ENCODE results near the gene LRRIQ1. TPM values are rescaled to one million over a fixed set of nuclear protein-coding genes. Genes with fewer than 3 reads are reported as not detected.

The LRRIQ1 gene
- polyA plus RNA-seq, 1 donor from 2014 or later, result 11.8 TPM

GRCh38 chr12:85275374-85275773 is 239.2 kb downstream of the LRRIQ1 start:
- no peak overlapping the region for H3K27ac ChIP-seq (ENCODE audit: low read length)
- H3K9me3 ChIP-seq (ENCODE audit: low read length), result peaks cover 16% of the 10 kb centered on the region
- H3K79me2 ChIP-seq (replicated peaks; ENCODE audit: insufficient read depth, low read length), result no peaks in the 10 kb centered on the region
- H3F3A ChIP-seq (ENCODE audit: insufficient read depth, low read length, poor library complexity, severe bottlenecking), result no peaks in the 10 kb centered on the region
- H3K4me2 ChIP-seq (ENCODE audit: low read length), result no peak overlapping the region
- TF ChIP-seq TAF1 (IDR thresholded peaks at IDR 0.05; ENCODE audit: low read depth), result no peak
- TF ChIP-seq POLR2AphosphoS5 (IDR thresholded peaks at IDR 0.05), result no peak
- no peak for TF ChIP-seq EP300 (conservative IDR thresholded peaks at IDR 0.05; ENCODE audit: poor library complexity, severe bottlenecking)
- TF ChIP-seq SMC3 (conservative IDR thresholded peaks at IDR 0.05; ENCODE audit: poor library complexity), result no peak
- no peak for TF ChIP-seq MXI1 (conservative IDR thresholded peaks at IDR 0.05; ENCODE audit: poor library complexity, severe bottlenecking)
- TF ChIP-seq, protein P1, sequence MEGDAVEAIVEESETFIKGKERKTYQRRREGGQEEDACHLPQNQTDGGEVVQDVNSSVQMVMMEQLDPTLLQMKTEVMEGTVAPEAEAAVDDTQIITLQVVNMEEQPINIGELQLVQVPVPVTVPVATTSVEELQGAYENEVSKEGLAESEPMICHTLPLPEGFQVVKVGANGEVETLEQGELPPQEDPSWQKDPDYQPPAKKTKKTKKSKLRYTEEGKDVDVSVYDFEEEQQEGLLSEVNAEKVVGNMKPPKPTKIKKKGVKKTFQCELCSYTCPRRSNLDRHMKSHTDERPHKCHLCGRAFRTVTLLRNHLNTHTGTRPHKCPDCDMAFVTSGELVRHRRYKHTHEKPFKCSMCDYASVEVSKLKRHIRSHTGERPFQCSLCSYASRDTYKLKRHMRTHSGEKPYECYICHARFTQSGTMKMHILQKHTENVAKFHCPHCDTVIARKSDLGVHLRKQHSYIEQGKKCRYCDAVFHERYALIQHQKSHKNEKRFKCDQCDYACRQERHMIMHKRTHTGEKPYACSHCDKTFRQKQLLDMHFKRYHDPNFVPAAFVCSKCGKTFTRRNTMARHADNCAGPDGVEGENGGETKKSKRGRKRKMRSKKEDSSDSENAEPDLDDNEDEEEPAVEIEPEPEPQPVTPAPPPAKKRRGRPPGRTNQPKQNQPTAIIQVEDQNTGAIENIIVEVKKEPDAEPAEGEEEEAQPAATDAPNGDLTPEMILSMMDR (IDR thresholded peaks at IDR 0.05; ENCODE audit: poor library complexity, severe bottlenecking), result no peak
- no peak for TF ChIP-seq EZH2 (IDR thresholded peaks at IDR 0.05; ENCODE audit: borderline replicate concordance, insufficient read depth, low read length, poor library complexity, severe bottlenecking)
- H3K4me3 ChIP-seq (ENCODE audit: low read length), result no peak overlapping the region
- H3K9me2 ChIP-seq (ENCODE audit: insufficient read depth, low read length), result no peaks in the 10 kb centered on the region
- no peak overlapping the region for H2AFZ ChIP-seq (ENCODE audit: low read depth, low read length)
- H3K9ac ChIP-seq (ENCODE audit: low read length), result no peak overlapping the region
- H3K27me3 ChIP-seq (ENCODE audit: insufficient read depth, low read depth, low read length), result peaks cover 99% of the 10 kb centered on the region
- no peaks in the 10 kb centered on the region for H4K20me1 ChIP-seq (ENCODE audit: insufficient read depth)
- H3K36me3 ChIP-seq (ENCODE audit: insufficient read depth, low read length), result no peaks in the 10 kb centered on the region

DNA sequence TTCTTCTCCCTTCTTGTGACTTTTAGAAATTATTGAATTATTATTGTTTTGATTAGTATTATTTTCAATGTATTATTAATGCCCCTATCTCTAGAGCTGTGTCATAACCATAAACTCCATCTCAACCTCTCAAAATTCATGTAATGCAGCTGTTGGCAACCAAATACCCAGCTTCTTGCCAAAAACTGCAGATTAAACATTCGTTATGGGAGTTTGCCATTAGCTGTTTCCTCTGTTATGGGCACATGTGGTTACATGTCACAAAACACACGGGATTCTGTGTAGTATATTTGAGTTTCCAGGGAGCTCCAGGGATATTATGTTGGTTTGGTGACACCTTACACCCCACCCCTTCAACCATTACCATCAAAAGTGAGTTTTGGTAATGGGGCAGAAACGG is 241.0 kb downstream of the LRRIQ1 start:
- Histone ChIP-seq H3K9me2 (ENCODE audit: insufficient read depth, low read length) (no peaks in the 10 kb centered on the region), H2AFZ (ENCODE audit: low read depth, low read length) (no peak overlapping the region), H3K4me2 (ENCODE audit: low read length) (no peak overlapping the region), H3K27ac (ENCODE audit: low read length) (no peak overlapping the region), H3K9ac (ENCODE audit: low read length) (no peak overlapping the region), H3F3A (ENCODE audit: insufficient read depth, low read length, poor library complexity, severe bottlenecking) (no peaks in the 10 kb centered on the region), H3K36me3 (ENCODE audit: insufficient read depth, low read length) (no peaks in the 10 kb centered on the region), H3K9me3 (ENCODE audit: low read length) (peaks cover 16% of the 10 kb centered on the region), H4K20me1 (ENCODE audit: insufficient read depth) (no peaks in the 10 kb centered on the region), H3K27me3 (ENCODE audit: insufficient read depth, low read depth, low read length) (peaks cover 100% of the 10 kb centered on the region), H3K79me2 (replicated peaks; ENCODE audit: insufficient read depth, low read length) (no peaks in the 10 kb centered on the region), H3K4me3 (ENCODE audit: low read length) (no peak overlapping the region)
- TF ChIP-seq SMC3 (conservative IDR thresholded peaks at IDR 0.05; ENCODE audit: poor library complexity), result no peak
- TF ChIP-seq REST (IDR thresholded peaks at IDR 0.05; ENCODE audit: borderline replicate concordance), result no peak
- TF ChIP-seq POLR2AphosphoS5 (IDR thresholded peaks at IDR 0.05), result no peak
- TF ChIP-seq, protein P1 (IDR thresholded peaks at IDR 0.05; ENCODE audit: poor library complexity, severe bottlenecking), result no peak
- no peak for TF ChIP-seq TAF1 (IDR thresholded peaks at IDR 0.05; ENCODE audit: low read depth)
- no peak for TF ChIP-seq EZH2 (IDR thresholded peaks at IDR 0.05; ENCODE audit: borderline replicate concordance, insufficient read depth, low read length, poor library complexity, severe bottlenecking)
- TF ChIP-seq MXI1 (conservative IDR thresholded peaks at IDR 0.05; ENCODE audit: poor library complexity, severe bottlenecking), result no peak
- TF ChIP-seq RAD21 (conservative IDR thresholded peaks at IDR 0.05), result no peak
- TF ChIP-seq EP300 (conservative IDR thresholded peaks at IDR 0.05; ENCODE audit: poor library complexity, severe bottlenecking), result no peak
